Measurements from ENCODE around the gene CANT1. TPM values are rescaled to one million over a fixed set of nuclear protein-coding genes. Genes with fewer than 3 reads are reported as not detected.

Gene CANT1
- total and polyA plus RNA-seq, 2 of the 13 experiments (the other 11 are each of a cell fraction or from before 2014, with no cell fraction given) = 34.1 to 42.1 TPM

- TF ChIP-seq ZNF362 (CRISPR knock-in tag; IDR thresholded peaks at IDR 0.05; ENCODE audit: borderline replicate concordance) (peak; percentile 33; the same call in 1 of the 2 replicates), ZNF432 (CRISPR knock-in tag; IDR thresholded peaks at IDR 0.05; ENCODE audit: borderline replicate concordance) (no peak), KIAA2018 (CRISPR knock-in tag; IDR thresholded peaks at IDR 0.05; ENCODE audit: borderline replicate concordance) (no peak), ZNF574 (CRISPR knock-in tag; IDR thresholded peaks at IDR 0.05) (0 out of 2 replicates have a peak, but pooled peaks have one; percentile 45), ETV5 (CRISPR knock-in tag; IDR thresholded peaks at IDR 0.05; ENCODE audit: borderline replicate concordance) (no peak), NFYB (CRISPR knock-in tag; IDR thresholded peaks at IDR 0.05) (0 out of 2 replicates have a peak, but pooled peaks have one; percentile 13), MYPOP (CRISPR knock-in tag; IDR thresholded peaks at IDR 0.05) (no peak), SOX13 (IDR thresholded peaks at IDR 0.05) (no peak), SOX13 (CRISPR knock-in tag; conservative IDR thresholded peaks at IDR 0.05 in 1 of 2, IDR thresholded peaks at IDR 0.05 in 1 of 2) (peak in 1 of 2 experiments; percentile 14; a peak in 1 of 4 replicates), JARID2 (CRISPR knock-in tag; IDR thresholded peaks at IDR 0.05; ENCODE audit: insufficient replicate concordance) (peak; percentile 37), DZIP1 (CRISPR knock-in tag; IDR thresholded peaks at IDR 0.05) (no peak), ZNF296 (CRISPR knock-in tag; conservative IDR thresholded peaks at IDR 0.05) (no peak)
Observed at GRCh38 chr17:79045842-79046196, 36.3 kb upstream of the CANT1 start (continued).
